ENCODE measurements around the gene CENPVL1. TPM values are rescaled to one million over a fixed set of nuclear protein-coding genes. Genes with fewer than 3 reads are reported as not detected.
A peak's percentile ranks its signal among the peaks of the same experiment; 100 is the strongest.

The CENPVL1 gene
- total RNA-seq, 4 donors from 2014 or later = not detected

- Histone ChIP-seq H3K9me3 (no peaks in the 10 kb centered on the region), H3K4me3 (peak within 1 kb of the TSS; percentile 65 to 94), H3K36me3 (peaks cover 0 to 2% of the 10 kb centered on the region in 2 donors), H3K27ac (peak within 1 kb of the TSS; percentile 66 to 82 (median 74)), H3K27me3 (no peaks in the 10 kb centered on the region), H3K4me1 (peaks cover 0 to 4% (median 0%) of the 10 kb centered on the region in 3 donors)
- no peak for TF ChIP-seq POLR2A (IDR thresholded peaks at IDR 0.05)
- peak; percentile 39 for TF ChIP-seq POLR2AphosphoS5 (IDR thresholded peaks at IDR 0.05)
- WGBS, 2 donors (ENCODE audit: low coverage in 1 of 2) = 0 to 22% methylated on average over 4 to 12 of the region's 63 CpGs
- peak; percentile 85 for ATAC-seq
Measured at GRCh38 chrX:51743179-51743957, 33.1 kb downstream of the CENPVL1 start, which contains the start of gene GSPT2. GSPT2 (plus strand) TSS chrX:51743442; CDS start chrX:51743627, 185 bp downstream.

GRCh38 chrX:51747671-51748070 is 37.4 kb downstream of the CENPVL1 start:
- TF ChIP-seq, protein P1, sequence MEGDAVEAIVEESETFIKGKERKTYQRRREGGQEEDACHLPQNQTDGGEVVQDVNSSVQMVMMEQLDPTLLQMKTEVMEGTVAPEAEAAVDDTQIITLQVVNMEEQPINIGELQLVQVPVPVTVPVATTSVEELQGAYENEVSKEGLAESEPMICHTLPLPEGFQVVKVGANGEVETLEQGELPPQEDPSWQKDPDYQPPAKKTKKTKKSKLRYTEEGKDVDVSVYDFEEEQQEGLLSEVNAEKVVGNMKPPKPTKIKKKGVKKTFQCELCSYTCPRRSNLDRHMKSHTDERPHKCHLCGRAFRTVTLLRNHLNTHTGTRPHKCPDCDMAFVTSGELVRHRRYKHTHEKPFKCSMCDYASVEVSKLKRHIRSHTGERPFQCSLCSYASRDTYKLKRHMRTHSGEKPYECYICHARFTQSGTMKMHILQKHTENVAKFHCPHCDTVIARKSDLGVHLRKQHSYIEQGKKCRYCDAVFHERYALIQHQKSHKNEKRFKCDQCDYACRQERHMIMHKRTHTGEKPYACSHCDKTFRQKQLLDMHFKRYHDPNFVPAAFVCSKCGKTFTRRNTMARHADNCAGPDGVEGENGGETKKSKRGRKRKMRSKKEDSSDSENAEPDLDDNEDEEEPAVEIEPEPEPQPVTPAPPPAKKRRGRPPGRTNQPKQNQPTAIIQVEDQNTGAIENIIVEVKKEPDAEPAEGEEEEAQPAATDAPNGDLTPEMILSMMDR (IDR thresholded peaks at IDR 0.05) = no peak
- no peak for TF ChIP-seq EP300 (IDR thresholded peaks at IDR 0.05)
- TF ChIP-seq POLR2AphosphoS5 (IDR thresholded peaks at IDR 0.05) = no peak
- TF ChIP-seq POLR2A (IDR thresholded peaks at IDR 0.05) = no peak
- Histone ChIP-seq H3K4me3 (no peak overlapping the region), H3K4me1 (peaks cover 0 to 2% (median 0%) of the 10 kb centered on the region in 3 donors), H3K9me3 (no peaks in the 10 kb centered on the region), H3K27ac (no peak overlapping the region), H3K36me3 (peaks cover 0 to 2% of the 10 kb centered on the region in 2 donors), H3K27me3 (no peaks in the 10 kb centered on the region)
- ATAC-seq = no peak

DNA sequence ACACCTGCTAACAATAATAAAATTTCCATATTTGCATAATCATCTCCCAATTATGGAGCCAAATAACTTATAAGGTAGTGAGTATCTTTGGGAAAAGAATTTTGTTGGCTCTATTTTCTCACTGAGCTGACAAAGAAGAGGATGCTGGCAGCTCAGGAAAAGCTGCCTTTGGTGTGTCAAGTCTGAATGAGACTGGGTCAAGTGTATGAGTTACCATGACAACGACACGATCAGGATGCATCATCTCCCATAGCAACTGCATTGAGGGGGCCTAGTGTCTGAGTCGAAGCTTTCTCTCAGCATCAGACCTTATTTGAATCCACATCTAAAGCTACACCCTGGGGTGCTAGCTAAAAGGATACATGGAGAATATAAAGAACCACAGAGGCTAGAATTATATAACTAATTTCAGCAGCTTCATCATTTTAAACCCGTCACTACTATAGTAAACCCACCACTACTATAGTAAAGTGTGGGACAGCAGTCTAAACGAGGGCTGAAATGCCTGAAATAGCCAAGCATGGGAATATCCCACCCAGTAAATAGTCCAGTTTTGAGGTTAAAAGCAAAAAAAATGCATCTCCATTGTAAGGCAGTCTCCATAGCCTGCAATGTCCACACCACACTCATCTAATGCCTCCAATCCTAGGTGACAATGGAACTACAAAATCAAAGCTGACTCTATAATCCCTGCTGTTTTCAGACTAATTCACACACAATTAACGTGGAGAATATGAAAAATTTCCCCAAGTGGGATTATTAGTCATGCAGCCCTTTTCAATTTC is 48.9 kb downstream of the CENPVL1 start:
- no peak for ATAC-seq
- H3K27ac ChIP-seq = no peak overlapping the region
- 7 to 49% methylated on average over 2 to 5 of the region's 6 CpGs for WGBS, 2 donors (ENCODE audit: low coverage in 1 of 2)
- H3K4me3 ChIP-seq = no peak overlapping the region
- H3K27me3 ChIP-seq = no peaks in the 10 kb centered on the region
- H3K36me3 ChIP-seq = no peaks in the 10 kb centered on the region
- H3K4me1 ChIP-seq = no peaks in the 10 kb centered on the region
- no peaks in the 10 kb centered on the region for H3K9me3 ChIP-seq
- TF ChIP-seq, protein P1 (IDR thresholded peaks at IDR 0.05) = no peak
- TF ChIP-seq POLR2AphosphoS5 (IDR thresholded peaks at IDR 0.05) (no peak), EP300 (IDR thresholded peaks at IDR 0.05) (no peak), POLR2A (IDR thresholded peaks at IDR 0.05) (no peak)

GRCh38 chrX:51760657-51761056 is 50.3 kb downstream of the CENPVL1 start:
- Histone ChIP-seq H3K27ac (no peak overlapping the region), H3K9me3 (no peaks in the 10 kb centered on the region), H3K27me3 (no peaks in the 10 kb centered on the region), H3K36me3 (no peaks in the 10 kb centered on the region), H3K4me1 (no peaks in the 10 kb centered on the region), H3K4me3 (no peak overlapping the region)
- no peak for TF ChIP-seq EP300 (IDR thresholded peaks at IDR 0.05)
- TF ChIP-seq, protein P1 (IDR thresholded peaks at IDR 0.05) = no peak
- no peak for ATAC-seq
- 45 to 83% methylated on average over 1 to 3 of the region's 4 CpGs for WGBS, 2 donors (ENCODE audit: low coverage in 1 of 2)

Other genes starting within 250 kb of the CENPVL1 start
- gene NUDT11, start 213.9 kb upstream of the CENPVL1 start, total RNA-seq = 1 to 10 TPM; 2.4 to 5.1 (median 3.8) TPM
- gene CENPVL3, start 91.6 kb upstream of the CENPVL1 start, total RNA-seq = not detected
- gene CENPVL2, start 27.7 kb upstream of the CENPVL1 start, total RNA-seq = not detected
- gene GSPT2, start 32.9 kb downstream of the CENPVL1 start, total RNA-seq = 1 to 10 TPM; 4.8 to 7.1 (median 6.6) TPM
- 10 to 100 TPM; 34.2 to 54.8 (median 43.5) TPM for gene MAGED1, start 183.1 kb downstream of the CENPVL1 start, total RNA-seq